ENCODE data around the gene EGFR.

DNA sequence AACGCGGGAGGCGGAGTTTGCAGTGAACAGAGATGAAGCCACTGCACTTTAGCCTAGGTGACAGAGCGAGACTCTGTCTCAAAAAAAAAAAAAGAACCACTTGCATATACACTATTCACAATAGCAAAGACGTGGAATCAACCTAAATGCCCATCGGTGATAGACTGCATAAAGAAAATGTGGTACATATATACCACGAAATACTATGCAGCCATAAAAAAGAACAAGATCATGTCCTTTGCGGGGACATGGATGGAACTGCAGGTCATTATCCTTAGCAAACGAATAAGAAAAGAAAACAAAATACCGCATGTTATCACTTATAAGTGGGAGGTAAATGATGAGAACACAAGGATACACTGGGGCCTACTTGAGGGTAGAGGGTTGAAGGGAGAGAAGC is 39.5 kb downstream of the EGFR start:
- no peak for TF ChIP-seq SIN3A (IDR thresholded peaks at IDR 0.05; ENCODE audit: borderline replicate concordance, low read depth, low read length)
- TF ChIP-seq EP300 (IDR thresholded peaks at IDR 0.05; ENCODE audit: borderline replicate concordance in 1 of 2, low read depth in 1 of 2, low read length in 1 of 2): no peak
- no peak for TF ChIP-seq SMC3 (IDR thresholded peaks at IDR 0.05; ENCODE audit: low read depth, low read length)
- no peak for TF ChIP-seq GABPA (IDR thresholded peaks at IDR 0.05; ENCODE audit: low read depth)
- TF ChIP-seq, protein P1, sequence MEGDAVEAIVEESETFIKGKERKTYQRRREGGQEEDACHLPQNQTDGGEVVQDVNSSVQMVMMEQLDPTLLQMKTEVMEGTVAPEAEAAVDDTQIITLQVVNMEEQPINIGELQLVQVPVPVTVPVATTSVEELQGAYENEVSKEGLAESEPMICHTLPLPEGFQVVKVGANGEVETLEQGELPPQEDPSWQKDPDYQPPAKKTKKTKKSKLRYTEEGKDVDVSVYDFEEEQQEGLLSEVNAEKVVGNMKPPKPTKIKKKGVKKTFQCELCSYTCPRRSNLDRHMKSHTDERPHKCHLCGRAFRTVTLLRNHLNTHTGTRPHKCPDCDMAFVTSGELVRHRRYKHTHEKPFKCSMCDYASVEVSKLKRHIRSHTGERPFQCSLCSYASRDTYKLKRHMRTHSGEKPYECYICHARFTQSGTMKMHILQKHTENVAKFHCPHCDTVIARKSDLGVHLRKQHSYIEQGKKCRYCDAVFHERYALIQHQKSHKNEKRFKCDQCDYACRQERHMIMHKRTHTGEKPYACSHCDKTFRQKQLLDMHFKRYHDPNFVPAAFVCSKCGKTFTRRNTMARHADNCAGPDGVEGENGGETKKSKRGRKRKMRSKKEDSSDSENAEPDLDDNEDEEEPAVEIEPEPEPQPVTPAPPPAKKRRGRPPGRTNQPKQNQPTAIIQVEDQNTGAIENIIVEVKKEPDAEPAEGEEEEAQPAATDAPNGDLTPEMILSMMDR (IDR thresholded peaks at IDR 0.05): no peak
- TF ChIP-seq POLR2AphosphoS5 (IDR thresholded peaks at IDR 0.05; ENCODE audit: low read depth, low read length): no peak
- TF ChIP-seq, protein P2, sequence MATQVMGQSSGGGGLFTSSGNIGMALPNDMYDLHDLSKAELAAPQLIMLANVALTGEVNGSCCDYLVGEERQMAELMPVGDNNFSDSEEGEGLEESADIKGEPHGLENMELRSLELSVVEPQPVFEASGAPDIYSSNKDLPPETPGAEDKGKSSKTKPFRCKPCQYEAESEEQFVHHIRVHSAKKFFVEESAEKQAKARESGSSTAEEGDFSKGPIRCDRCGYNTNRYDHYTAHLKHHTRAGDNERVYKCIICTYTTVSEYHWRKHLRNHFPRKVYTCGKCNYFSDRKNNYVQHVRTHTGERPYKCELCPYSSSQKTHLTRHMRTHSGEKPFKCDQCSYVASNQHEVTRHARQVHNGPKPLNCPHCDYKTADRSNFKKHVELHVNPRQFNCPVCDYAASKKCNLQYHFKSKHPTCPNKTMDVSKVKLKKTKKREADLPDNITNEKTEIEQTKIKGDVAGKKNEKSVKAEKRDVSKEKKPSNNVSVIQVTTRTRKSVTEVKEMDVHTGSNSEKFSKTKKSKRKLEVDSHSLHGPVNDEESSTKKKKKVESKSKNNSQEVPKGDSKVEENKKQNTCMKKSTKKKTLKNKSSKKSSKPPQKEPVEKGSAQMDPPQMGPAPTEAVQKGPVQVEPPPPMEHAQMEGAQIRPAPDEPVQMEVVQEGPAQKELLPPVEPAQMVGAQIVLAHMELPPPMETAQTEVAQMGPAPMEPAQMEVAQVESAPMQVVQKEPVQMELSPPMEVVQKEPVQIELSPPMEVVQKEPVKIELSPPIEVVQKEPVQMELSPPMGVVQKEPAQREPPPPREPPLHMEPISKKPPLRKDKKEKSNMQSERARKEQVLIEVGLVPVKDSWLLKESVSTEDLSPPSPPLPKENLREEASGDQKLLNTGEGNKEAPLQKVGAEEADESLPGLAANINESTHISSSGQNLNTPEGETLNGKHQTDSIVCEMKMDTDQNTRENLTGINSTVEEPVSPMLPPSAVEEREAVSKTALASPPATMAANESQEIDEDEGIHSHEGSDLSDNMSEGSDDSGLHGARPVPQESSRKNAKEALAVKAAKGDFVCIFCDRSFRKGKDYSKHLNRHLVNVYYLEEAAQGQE (IDR thresholded peaks at IDR 0.05; ENCODE audit: low read depth, low read length): no peak
- TF ChIP-seq CHD2 (IDR thresholded peaks at IDR 0.05; ENCODE audit: low read length, partially characterized antibody): no peak
- TF ChIP-seq, protein P3, sequence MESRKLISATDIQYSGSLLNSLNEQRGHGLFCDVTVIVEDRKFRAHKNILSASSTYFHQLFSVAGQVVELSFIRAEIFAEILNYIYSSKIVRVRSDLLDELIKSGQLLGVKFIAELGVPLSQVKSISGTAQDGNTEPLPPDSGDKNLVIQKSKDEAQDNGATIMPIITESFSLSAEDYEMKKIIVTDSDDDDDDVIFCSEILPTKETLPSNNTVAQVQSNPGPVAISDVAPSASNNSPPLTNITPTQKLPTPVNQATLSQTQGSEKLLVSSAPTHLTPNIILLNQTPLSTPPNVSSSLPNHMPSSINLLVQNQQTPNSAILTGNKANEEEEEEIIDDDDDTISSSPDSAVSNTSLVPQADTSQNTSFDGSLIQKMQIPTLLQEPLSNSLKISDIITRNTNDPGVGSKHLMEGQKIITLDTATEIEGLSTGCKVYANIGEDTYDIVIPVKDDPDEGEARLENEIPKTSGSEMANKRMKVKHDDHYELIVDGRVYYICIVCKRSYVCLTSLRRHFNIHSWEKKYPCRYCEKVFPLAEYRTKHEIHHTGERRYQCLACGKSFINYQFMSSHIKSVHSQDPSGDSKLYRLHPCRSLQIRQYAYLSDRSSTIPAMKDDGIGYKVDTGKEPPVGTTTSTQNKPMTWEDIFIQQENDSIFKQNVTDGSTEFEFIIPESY (IDR thresholded peaks at IDR 0.05; ENCODE audit: borderline replicate concordance, low read depth): no peak
- no peak for TF ChIP-seq FOXJ3 (CRISPR knock-in tag; IDR thresholded peaks at IDR 0.05)
- TF ChIP-seq, protein P4, sequence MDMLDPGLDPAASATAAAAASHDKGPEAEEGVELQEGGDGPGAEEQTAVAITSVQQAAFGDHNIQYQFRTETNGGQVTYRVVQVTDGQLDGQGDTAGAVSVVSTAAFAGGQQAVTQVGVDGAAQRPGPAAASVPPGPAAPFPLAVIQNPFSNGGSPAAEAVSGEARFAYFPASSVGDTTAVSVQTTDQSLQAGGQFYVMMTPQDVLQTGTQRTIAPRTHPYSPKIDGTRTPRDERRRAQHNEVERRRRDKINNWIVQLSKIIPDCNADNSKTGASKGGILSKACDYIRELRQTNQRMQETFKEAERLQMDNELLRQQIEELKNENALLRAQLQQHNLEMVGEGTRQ (IDR thresholded peaks at IDR 0.05; ENCODE audit: borderline replicate concordance, low read depth, low read length): no peak
- no peak for TF ChIP-seq RAD21 (IDR thresholded peaks at IDR 0.05; ENCODE audit: low read length)

Measured in SK-N-SH (cell line).